Neuronal stem cell (in vitro differentiated cells): ENCODE data around the gene GPR108.

Experiments used
- DNase-seq: peaks from one replicate; pipeline ENCODE4 v3.0.0-alpha.2; 2013; ENCODE audit warnings: low spot score
- H2AFZ ChIP-seq: one replicate; pipeline ENCODE4 v1.6.1; 2013; ENCODE audit warnings: mild to moderate bottlenecking, low read length, inconsistent platforms
- H2AK5ac ChIP-seq: 2 replicates; pipeline ENCODE4 v1.6.1; 2013; ENCODE audit warnings: low read depth, mild to moderate bottlenecking, inconsistent platforms, low read length, moderate library complexity, mixed read lengths
- H2BK120ac ChIP-seq: 2 replicates; pipeline ENCODE4 v1.6.1; 2013; ENCODE audit warnings: low read depth, mild to moderate bottlenecking, inconsistent platforms, low read length, moderate library complexity, mixed read lengths
- H2BK12ac ChIP-seq: one replicate; pipeline ENCODE4 v1.6.1; 2013; ENCODE audit warnings: low read length, inconsistent platforms
- H2BK15ac ChIP-seq: 2 replicates; pipeline ENCODE4 v1.6.1; 2013; ENCODE audit warnings: mild to moderate bottlenecking, low read length, inconsistent platforms, mixed read lengths
- H2BK5ac ChIP-seq: one replicate; pipeline ENCODE4 v1.6.1; 2013; ENCODE audit warnings: inconsistent platforms, mild to moderate bottlenecking, low read length, moderate library complexity
- H3K14ac ChIP-seq: one replicate; pipeline ENCODE4 v1.6.1; 2013; ENCODE audit warnings: low read length, inconsistent platforms
- H3K18ac ChIP-seq: 2 replicates; pipeline ENCODE4 v1.6.1; 2013; ENCODE audit warnings: low read length, inconsistent platforms
- H3K23ac ChIP-seq: 2 replicates; pipeline ENCODE4 v1.6.1; 2013; ENCODE audit warnings: low read depth, mild to moderate bottlenecking, mixed read lengths, low read length, inconsistent platforms; ENCODE audit not compliant: poor library complexity
- H3K27ac ChIP-seq: replicated peaks from 3 replicates; pipeline ENCODE4 v1.5.1; 2013; ENCODE audit warnings: low read length, inconsistent platforms
- H3K27me3 ChIP-seq, 3 experiments: 2 replicates each; pipeline ENCODE4 v1.6.1; 2013; ENCODE audit warnings: low read length in 3 of 3, mild to moderate bottlenecking in 2 of 3, inconsistent platforms in 1 of 3, low read depth in 1 of 3, mixed read lengths in 1 of 3, moderate library complexity in 1 of 3; ENCODE audit not compliant: control insufficient read depth in 3 of 3, insufficient read depth in 3 of 3
- H3K36me3 ChIP-seq, 2 donors: replicated peaks in 1 of 2; 2 replicates each; pipeline ENCODE4 v1.6.1; 2013; ENCODE audit warnings: low read length in 2 of 2; ENCODE audit not compliant: control insufficient read depth in 2 of 2, insufficient read depth in 2 of 2
- H3K4ac ChIP-seq: 2 replicates; pipeline ENCODE4 v1.6.1; 2013; ENCODE audit warnings: inconsistent platforms, mild to moderate bottlenecking, low read length, moderate library complexity
- H3K4me1 ChIP-seq, 2 donors: 1 replicate in 1 of 2; 2 replicates in 1 of 2; pipeline ENCODE4 v1.6.1; 2013; ENCODE audit warnings: low read length in 2 of 2, low read depth in 1 of 2; ENCODE audit not compliant: control insufficient read depth in 2 of 2, insufficient read depth in 1 of 2
- H3K4me2 ChIP-seq: one replicate; pipeline ENCODE4 v1.6.1; 2013; ENCODE audit warnings: mild to moderate bottlenecking, low read length, inconsistent platforms; ENCODE audit not compliant: insufficient read depth, poor library complexity, severe bottlenecking
- H3K4me3 ChIP-seq, 2 donors: 2 replicates each; pipeline ENCODE4 v1.5.1; 2013; ENCODE audit warnings: low read length in 2 of 2, mild to moderate bottlenecking in 2 of 2, inconsistent platforms in 1 of 2, moderate library complexity in 1 of 2
- H3K79me1 ChIP-seq: one replicate; pipeline ENCODE4 v1.6.1; 2013; ENCODE audit warnings: low read depth, mild to moderate bottlenecking, inconsistent platforms, low read length, moderate library complexity
- H3K9ac ChIP-seq: one replicate; pipeline ENCODE4 v1.6.1; 2013; ENCODE audit warnings: mild to moderate bottlenecking, low read depth, low read length, inconsistent platforms; ENCODE audit not compliant: poor library complexity
- H3K9me3 ChIP-seq, 2 donors: replicated peaks in 1 of 2; 2 replicates each; pipeline versions ENCODE3 to v1.6.1; 2013; ENCODE audit warnings: low read length in 2 of 2, mild to moderate bottlenecking in 2 of 2, inconsistent platforms in 1 of 2, low read depth in 1 of 2, mixed read lengths in 1 of 2, moderate library complexity in 1 of 2; ENCODE audit not compliant: control insufficient read depth in 2 of 2, insufficient read depth in 1 of 2
- H4K8ac ChIP-seq: one replicate; pipeline ENCODE4 v1.6.1; 2013; ENCODE audit warnings: low read depth, mild to moderate bottlenecking, inconsistent platforms, low read length, moderate library complexity
- H4K91ac ChIP-seq: one replicate; pipeline ENCODE4 v1.6.1; 2013; ENCODE audit warnings: low read length, low read depth, mild to moderate bottlenecking, inconsistent platforms; ENCODE audit not compliant: poor library complexity
- WGBS, 2 donors: extraction: QIAGEN DNeasy Blood & Tissue Kit; methylation state at CpG; one replicate each; pipeline ENCODE4 v1.1.7; 2013; ENCODE audit warnings: missing lambda C conversion rate in 2 of 2, mixed read lengths in 1 of 2; ENCODE audit not compliant: insufficient read length in 2 of 2, insufficient replicate concordance in 1 of 2; ENCODE audit errors: extremely low coverage in 2 of 2; 5-methylcytosine and 5-hydroxymethylcytosine counted together

GPR108 gene

GRCh38 chr19:6738787-6739389 lies 1.5 kb upstream of the GPR108 start:
- DNase-seq, result no peak
- peak overlapping the region; percentile 76 for H2BK5ac ChIP-seq
- H3K4me2 ChIP-seq, result peak overlapping the region; percentile 46
- H4K91ac ChIP-seq, result no peak overlapping the region
- H2AFZ ChIP-seq, result peak overlapping the region; percentile 90
- peak overlapping the region; percentile 92 for H2BK12ac ChIP-seq
- H3K36me3 ChIP-seq, result peaks cover 0 to 2% of the 10 kb centered on the region in 2 donors
- H3K18ac ChIP-seq, result peak overlapping the region; percentile 89
- H3K4ac ChIP-seq, result no peak overlapping the region
- H4K8ac ChIP-seq, result no peak overlapping the region
- peak overlapping the region; percentile 1 for H3K9ac ChIP-seq
- H2BK120ac ChIP-seq, result peak overlapping the region; percentile 92
- peak overlapping the region; percentile 91 for H2AK5ac ChIP-seq
- WGBS, 2 donors, result no CpG with 5 or more reads among the region's 24 CpGs
- H3K4me3 ChIP-seq, result peak overlapping the region; percentile 45 to 72
- H3K27ac ChIP-seq, result peak overlapping the region; percentile 32
- H3K4me1 ChIP-seq, result peaks cover 27 to 31% of the 10 kb centered on the region in 2 donors
- H3K79me1 ChIP-seq, result peaks cover 2% of the 10 kb centered on the region
- no peaks in the 10 kb centered on the region for H3K27me3 ChIP-seq
- H3K23ac ChIP-seq, result peak overlapping the region; percentile 97
- no peak overlapping the region for H3K14ac ChIP-seq
- H3K9me3 ChIP-seq, result no peaks in the 10 kb centered on the region
- peak overlapping the region; percentile 97 for H2BK15ac ChIP-seq

- Histone ChIP-seq H2BK5ac (peak overlapping the region; percentile 76), H3K36me3 (peaks cover 0 to 2% of the 10 kb centered on the region in 2 donors), H2AK5ac (peak overlapping the region; percentile 91), H4K91ac (no peak overlapping the region), H2AFZ (peak overlapping the region; percentile 90), H2BK12ac (no peak overlapping the region), H3K18ac (peak overlapping the region; percentile 72), H3K79me1 (peaks cover 3% of the 10 kb centered on the region), H3K4me3 (peak overlapping the region in 1 of 2 donors; percentile 48), H3K27ac (peak overlapping the region; percentile 32), H3K4me2 (peak overlapping the region; percentile 41), H3K9me3 (no peaks in the 10 kb centered on the region), H3K4me1 (peaks cover 22 to 24% of the 10 kb centered on the region in 2 donors), H4K8ac (no peak overlapping the region), H3K9ac (no peak overlapping the region), H2BK120ac (no peak overlapping the region), H3K23ac (no peak overlapping the region), H2BK15ac (no peak overlapping the region), H3K27me3 (no peaks in the 10 kb centered on the region), H3K4ac (no peak overlapping the region), H3K14ac (no peak overlapping the region)
- peak; percentile 59 for DNase-seq
- no CpG with 5 or more reads among the region's 13 CpGs for WGBS, 2 donors
Measured at GRCh38 chr19:6737873-6738786, 750 bp upstream of the GPR108 start.

DNA sequence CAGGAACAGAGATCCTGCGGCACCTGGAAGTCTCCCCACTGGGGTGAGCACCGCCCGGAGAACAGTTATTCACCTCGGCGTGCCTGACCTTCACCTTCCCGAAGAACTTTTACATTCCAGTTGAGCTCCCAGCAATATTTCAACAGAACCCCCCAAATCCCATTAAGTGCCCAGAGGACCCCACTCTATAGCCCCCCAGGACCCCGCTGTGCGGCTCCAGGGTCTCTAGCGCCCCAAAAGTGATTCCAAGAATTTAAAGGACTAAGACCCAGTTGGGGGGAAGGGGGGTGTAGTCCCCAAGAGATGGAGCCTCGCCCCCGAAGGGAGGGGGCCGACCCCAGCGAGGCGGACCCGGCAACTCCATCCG lies 480 bp downstream of the GPR108 start:
- Histone ChIP-seq H4K91ac (no peak overlapping the region), H3K79me1 (peaks cover 6% of the 10 kb centered on the region), H2BK15ac (no peak overlapping the region), H3K4me2 (peak overlapping the region; percentile 71), H2BK5ac (peak overlapping the region; percentile 85), H2AK5ac (no peak overlapping the region), H3K27me3 (no peaks in the 10 kb centered on the region), H3K23ac (peak overlapping the region; percentile 87), H2AFZ (peak overlapping the region; percentile 98), H4K8ac (no peak overlapping the region), H3K9me3 (no peaks in the 10 kb centered on the region), H3K18ac (peak overlapping the region; percentile 81), H3K4me3 (peak overlapping the region; percentile 69 to 84), H3K27ac (peak overlapping the region; percentile 99), H2BK120ac (no peak overlapping the region), H3K14ac (no peak overlapping the region), H3K4me1 (peaks cover 17 to 19% of the 10 kb centered on the region in 2 donors), H2BK12ac (no peak overlapping the region), H3K4ac (no peak overlapping the region), H3K9ac (peak overlapping the region; percentile 0), H3K36me3 (peaks cover 2 to 9% of the 10 kb centered on the region in 2 donors)
- DNase-seq, result no peak
- no CpG with 5 or more reads among the region's 16 CpGs for WGBS, 2 donors
